Activated CD4-positive, alpha-beta T cell treated with anti-CD3 and anti-CD28 coated beads, Interleukin-2, amount 50 U/mL, for 48 hours (primary cell): ENCODE data around the gene MMD.
"Not testable (repeated sequence)": the region's sequence is repeated elsewhere in the genome, so short reads cannot be mapped to it uniquely, and the experiment has no call there.

ENCODE experiments used
- DNase-seq, 2 experiments: peaks; one replicate each; pipeline ENCODE4 v3.0.0-alpha.2; 2020

Gene MMD

GRCh38 chr17:55418369-55419268, 3.0 kb downstream of the MMD start:
- DNase-seq, result no peak

- no peak for DNase-seq
Measured at GRCh38 chr17:55417411-55418268, 4.0 kb downstream of the MMD start.

- DNase-seq, result no peak
Measured at GRCh38 chr17:55416470-55417052, 5.1 kb downstream of the MMD start.

GRCh38 chr17:55416000-55416399, 5.6 kb downstream of the MMD start:
- DNase-seq, result no peak

- DNase-seq, result no peak
Measured at GRCh38 chr17:55414983-55415382, 6.7 kb downstream of the MMD start.

- no peak for DNase-seq
Measured at GRCh38 chr17:55413825-55414489, 7.7 kb downstream of the MMD start.

GRCh38 chr17:55411463-55411855, 10.2 kb downstream of the MMD start:
- no peak for DNase-seq

- no peak for DNase-seq
Measured at GRCh38 chr17:55410722-55411462, 10.7 kb downstream of the MMD start.

GRCh38 chr17:55409030-55409800, 12.4 kb downstream of the MMD start:
- no peak for DNase-seq

GRCh38 chr17:55407641-55408566, 13.7 kb downstream of the MMD start:
- no peak for DNase-seq

GRCh38 chr17:55405600-55405999, 16.0 kb downstream of the MMD start:
- no peak for DNase-seq

- not testable (repeated sequence) for DNase-seq
Measured at GRCh38 chr17:55404197-55404596, 17.4 kb downstream of the MMD start.

- no peak for DNase-seq
Measured at GRCh38 chr17:55402374-55402773, 19.3 kb downstream of the MMD start.

- no peak for DNase-seq
Measured at GRCh38 chr17:55398689-55399088, 22.9 kb downstream of the MMD start.

- no peak for DNase-seq
Measured at GRCh38 chr17:55395803-55396505, 25.7 kb downstream of the MMD start.

- DNase-seq, result no peak
Measured at GRCh38 chr17:55394357-55395021, 27.1 kb downstream of the MMD start.

- no peak for DNase-seq
Measured at GRCh38 chr17:55391764-55392467, 29.7 kb downstream of the MMD start.

- DNase-seq, result no peak
Measured at GRCh38 chr17:55391244-55391757, 30.3 kb downstream of the MMD start.
